NCI-H2227 (cell line): ENCODE measurements around the gene ZNF764.
A peak's percentile ranks its signal among the peaks of the same experiment; 100 is the strongest.
"Not testable (repeated sequence)": the region's sequence is repeated elsewhere in the genome, so short reads cannot be mapped to it uniquely, and the experiment has no call there.

Experiments
- DNase-seq: peaks from one replicate; lab custom pipeline; 2025; ENCODE audit not compliant: unreplicated experiment; lab: John Stamatoyannopoulos, UW

Gene ZNF764

GRCh38 chr16:30557957-30558788 is at the start of gene ZNF764:
TSS of gene ZNF764 (minus strand) at chr16:30558374. CDS start at chr16:30558182, 192 bp downstream.
- peak; percentile 99 for DNase-seq

GRCh38 chr16:30606004-30606403 is 47.8 kb upstream of the ZNF764 start:
- DNase-seq = no peak

GRCh38 chr16:30605158-30605557 is 47.0 kb upstream of the ZNF764 start:
- DNase-seq = no peak

GRCh38 chr16:30604316-30604947 is 46.3 kb upstream of the ZNF764 start:
- no peak for DNase-seq

- no peak for DNase-seq
These were observed 45.8 kb upstream of the ZNF764 start for GRCh38 chr16:30603945-30604315.

- DNase-seq = no peak
These were observed 44.6 kb upstream of the ZNF764 start for GRCh38 chr16:30602616-30603277.

GRCh38 chr16:30601966-30602365 is 43.8 kb upstream of the ZNF764 start:
- DNase-seq = no peak

- DNase-seq = no peak
These were observed 42.8 kb upstream of the ZNF764 start for GRCh38 chr16:30600929-30601328.

- no peak for DNase-seq
These were observed 42.0 kb upstream of the ZNF764 start for GRCh38 chr16:30600215-30600614.

- DNase-seq = no peak
These were observed 34.7 kb upstream of the ZNF764 start for GRCh38 chr16:30592871-30593270.

GRCh38 chr16:30590869-30591268 is 32.7 kb upstream of the ZNF764 start:
- DNase-seq = not testable (repeated sequence)

- DNase-seq = not testable (repeated sequence)
These were observed 31.4 kb upstream of the ZNF764 start for GRCh38 chr16:30589582-30589981.

GRCh38 chr16:30588651-30589050 is 30.5 kb upstream of the ZNF764 start:
- no peak for DNase-seq

- DNase-seq = peak; percentile 97
These were observed 27.4 kb upstream of the ZNF764 start, which contains the start of gene ZNF785 for GRCh38 chr16:30585400-30586191. TSS of gene ZNF785 (minus strand) at chr16:30585697. CDS start at chr16:30585611, 86 bp downstream.

- DNase-seq = peak; percentile 50
These were observed 26.8 kb upstream of the ZNF764 start for GRCh38 chr16:30585022-30585399.

- no peak for DNase-seq
These were observed 24.6 kb upstream of the ZNF764 start for GRCh38 chr16:30582611-30583340.

GRCh38 chr16:30581457-30581856 is 23.3 kb upstream of the ZNF764 start:
- DNase-seq = no peak

- no peak for DNase-seq
These were observed 16.5 kb upstream of the ZNF764 start for GRCh38 chr16:30574678-30575077.

GRCh38 chr16:30571445-30572322 is 13.5 kb upstream of the ZNF764 start, which contains the start of gene ZNF688:
TSS of gene ZNF688 (minus strand) at chr16:30571714. CDS start at chr16:30571629, 85 bp downstream.
- peak; percentile 98 for DNase-seq
